Astrocyte (in vitro differentiated cells and primary cell): ENCODE data around the gene NRG3.

Source experiments
- CTCF ChIP-seq: IDR thresholded peaks from 2 replicates; pipeline ENCODE4 v1.5.1; 2011; ENCODE audit warnings: low read depth, mild to moderate bottlenecking, inconsistent platforms, low read length, moderate library complexity; ENCODE audit not compliant: insufficient read depth
- EZH2 ChIP-seq: IDR thresholded peaks from 2 replicates; pipeline ENCODE4 v1.6.1; 2012; ENCODE audit warnings: mild to moderate bottlenecking, low read length, inconsistent platforms; ENCODE audit not compliant: insufficient read depth

DNA sequence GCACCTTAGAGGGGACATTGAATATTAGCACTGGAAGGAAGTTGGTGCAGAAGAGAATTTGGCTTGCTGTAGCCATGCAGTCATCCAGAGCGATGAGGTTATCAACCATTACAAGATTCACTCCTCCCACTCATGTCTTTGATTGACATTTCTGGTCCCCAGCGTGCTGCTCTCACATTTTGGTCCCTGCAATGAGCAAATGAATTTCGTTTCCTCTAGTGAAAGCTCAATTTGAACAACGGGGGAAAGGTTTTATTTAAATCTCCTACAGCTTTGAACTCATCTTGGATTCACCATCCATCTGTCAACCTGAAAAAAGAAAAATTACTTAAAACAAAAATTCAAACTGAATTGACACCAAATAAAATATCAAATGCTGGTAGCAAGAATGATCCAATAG is 975.2 kb downstream of the NRG3 start:
- no peak for TF ChIP-seq CTCF
- no peak for TF ChIP-seq EZH2
